Fibroblast of the aortic adventitia (primary cell): Measurements from ENCODE around the gene ALOX5AP. TPM values are rescaled to one million over a fixed set of nuclear protein-coding genes. Genes with fewer than 3 reads are reported as not detected.
"Not testable (repeated sequence)": the region's sequence is repeated elsewhere in the genome, so short reads cannot be mapped to it uniquely, and the experiment has no call there.

Experiments
- DNase-seq: peaks from one replicate; pipeline ENCODE4 v3.0.0-alpha.2; 2010; ENCODE audit warnings: low read depth
- H3K4me3 ChIP-seq: 2 replicates; pipeline ENCODE4 v1.5.1; 2011; ENCODE audit warnings: low read depth, mild to moderate bottlenecking, control low read depth, low read length, moderate library complexity
- CTCF ChIP-seq: IDR thresholded peaks from 2 replicates; pipeline ENCODE4 v1.5.1; 2011; ENCODE audit warnings: mild to moderate bottlenecking, low read length, control low read depth, inconsistent platforms; ENCODE audit not compliant: insufficient read depth
- total RNA-seq: library from RNA; depleted of rRNA; stranded (reverse); fragments of >200 nt; gene quantifications from 2 replicates; pipeline ENCODE4 v1.2.3, GENCODE V29; 2012; ENCODE audit warnings: low replicate concordance

The ALOX5AP gene
- total RNA-seq, 1 donor = not detected

- TF ChIP-seq CTCF = no peak
- DNase-seq = no peak
- no peak overlapping the region for H3K4me3 ChIP-seq
These were observed 7.6 kb downstream of the ALOX5AP start for GRCh38 chr13:30742901-30743300.

GRCh38 chr13:30743319-30744055 is 8.1 kb downstream of the ALOX5AP start:
- peak; percentile 98 for DNase-seq
- no peak for TF ChIP-seq CTCF
- no peak overlapping the region for H3K4me3 ChIP-seq

GRCh38 chr13:30744056-30744680 is 8.8 kb downstream of the ALOX5AP start:
- H3K4me3 ChIP-seq = no peak overlapping the region
- no peak for DNase-seq
- TF ChIP-seq CTCF = no peak

- TF ChIP-seq CTCF = no peak
These were observed 9.3 kb downstream of the ALOX5AP start for GRCh38 chr13:30744681-30745077.

GRCh38 chr13:30745906-30746686 is 10.8 kb downstream of the ALOX5AP start:
- no peak for TF ChIP-seq CTCF
- DNase-seq = no peak
- H3K4me3 ChIP-seq = no peak overlapping the region

More at GRCh38 chr13:30744681-30745077, 9.3 kb downstream of the ALOX5AP start:
- no peak for DNase-seq
- no peak overlapping the region for H3K4me3 ChIP-seq

- no peak for TF ChIP-seq CTCF
- H3K4me3 ChIP-seq = no peak overlapping the region
- no peak for DNase-seq
These were observed 11.4 kb downstream of the ALOX5AP start for GRCh38 chr13:30746791-30747190.

GRCh38 chr13:30747845-30748244 is 12.5 kb downstream of the ALOX5AP start:
- not testable (repeated sequence) for DNase-seq

More at GRCh38 chr13:30747845-30748244, 12.5 kb downstream of the ALOX5AP start:
- not testable (repeated sequence) for H3K4me3 ChIP-seq
